GM18526 (cell line): ENCODE data around the gene M1AP.

Source experiments
- POLR2A ChIP-seq: IDR thresholded peaks from 3 replicates; pipeline ENCODE4 v1.6.1; 2011; ENCODE audit not compliant: insufficient read length; ENCODE audit errors: extremely low read depth

The M1AP gene

DNA sequence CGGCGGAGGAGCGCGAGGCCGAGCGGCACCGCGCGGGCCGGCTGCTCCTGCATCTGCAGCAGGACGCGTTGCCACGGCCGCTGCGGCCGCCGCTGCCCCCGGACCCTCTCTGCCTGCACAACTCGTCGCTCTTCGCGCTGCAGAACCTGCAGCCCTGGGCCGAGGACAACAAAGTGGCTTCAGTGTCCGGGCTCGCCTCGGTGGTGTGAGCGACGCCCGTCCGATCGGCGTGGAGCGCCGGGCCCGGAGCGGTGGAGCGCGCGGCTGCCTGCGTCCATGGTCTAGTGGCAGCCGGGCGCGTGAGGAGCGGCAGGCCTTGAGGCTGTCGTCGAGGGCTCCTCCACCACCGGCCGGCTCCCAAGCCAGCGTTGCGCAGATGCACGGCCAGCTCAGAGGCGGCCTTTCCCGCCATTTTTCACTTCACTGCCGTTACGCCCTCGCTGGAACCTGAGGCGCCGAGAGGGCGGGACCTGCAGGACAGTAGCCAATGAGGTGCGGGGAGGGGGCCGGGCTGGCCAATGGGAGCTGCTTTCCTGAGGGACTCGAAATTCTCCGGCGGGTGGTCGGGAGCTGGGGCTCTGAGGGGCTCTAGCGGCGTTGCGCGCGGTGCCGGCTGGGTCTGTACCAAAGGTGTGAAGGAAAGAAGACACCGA lies 132.0 kb downstream of the M1AP start:
- no peak for TF ChIP-seq POLR2A

DNA sequence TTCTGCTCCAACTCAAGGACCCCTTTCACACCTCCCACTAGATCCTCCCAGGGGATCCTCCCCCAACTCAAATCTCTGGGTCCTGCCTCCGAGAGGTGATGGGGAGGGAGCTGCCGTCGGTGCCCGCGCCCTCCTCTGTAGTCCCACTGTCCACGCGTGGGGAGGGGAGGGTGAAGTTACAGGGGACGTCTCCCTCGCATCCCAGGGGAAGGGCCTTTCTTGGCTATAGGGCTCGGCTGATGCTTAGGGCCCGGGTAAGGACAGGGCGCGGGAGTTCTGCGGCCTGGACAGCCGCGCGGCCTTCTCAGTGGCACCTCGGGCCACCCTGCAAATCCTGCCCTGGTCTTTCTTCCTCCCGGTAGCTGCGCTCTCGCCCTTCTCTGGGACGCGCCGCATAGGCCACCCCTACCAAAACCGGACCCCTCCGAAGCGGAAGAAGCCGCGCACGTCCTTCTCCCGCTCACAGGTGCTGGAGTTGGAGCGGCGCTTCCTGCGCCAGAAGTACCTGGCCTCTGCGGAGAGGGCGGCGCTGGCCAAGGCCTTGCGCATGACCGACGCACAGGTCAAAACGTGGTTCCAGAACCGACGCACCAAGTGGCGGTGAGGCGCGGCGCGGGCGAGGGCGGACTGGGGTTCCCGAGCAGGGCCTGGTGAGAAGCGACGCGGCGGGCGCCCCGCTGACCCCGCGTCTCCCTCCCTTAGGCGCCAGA lies 132.7 kb downstream of the M1AP start:
- TF ChIP-seq POLR2A, result no peak

DNA sequence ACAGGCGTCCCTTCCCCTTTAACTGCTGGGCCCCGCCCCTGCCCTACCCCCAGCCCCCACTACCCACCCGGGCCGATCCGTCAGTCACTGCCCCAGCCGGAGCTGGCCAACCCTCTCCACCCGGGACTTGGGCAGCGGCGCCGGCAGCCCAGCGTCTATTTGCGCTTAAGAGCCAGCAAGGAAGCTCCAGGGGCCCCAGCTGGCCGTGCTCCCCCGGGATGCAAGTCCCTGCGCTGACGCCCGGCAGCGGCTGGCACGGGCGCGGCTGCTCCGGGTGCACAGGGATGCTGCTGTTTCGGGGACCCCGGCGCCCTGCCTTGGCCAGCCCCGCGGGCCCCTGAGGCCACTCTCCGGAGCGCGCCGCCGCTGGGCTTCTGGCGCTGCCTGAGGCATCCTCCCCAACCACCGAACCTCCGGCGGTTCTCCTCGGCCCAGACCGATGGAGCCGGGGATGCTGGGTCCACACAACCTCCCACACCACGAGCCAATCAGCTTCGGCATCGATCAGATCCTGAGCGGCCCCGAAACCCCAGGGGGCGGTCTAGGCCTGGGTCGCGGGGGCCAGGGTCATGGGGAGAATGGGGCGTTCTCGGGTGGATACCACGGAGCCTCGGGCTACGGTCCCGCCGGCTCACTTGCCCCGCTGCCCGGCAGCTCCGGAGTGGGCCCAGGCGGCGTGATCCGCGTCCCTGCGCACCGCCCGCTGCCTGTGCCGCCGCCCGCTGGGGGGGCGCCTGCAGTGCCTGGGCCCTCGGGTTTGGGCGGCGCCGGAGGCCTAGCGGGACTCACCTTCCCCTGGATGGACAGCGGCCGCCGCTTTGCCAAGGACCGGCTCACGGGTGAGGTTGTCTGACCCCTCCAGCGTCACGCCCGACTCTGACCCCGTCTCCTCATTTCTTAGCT lies 133.5 kb downstream of the M1AP start, which contains the start of gene TLX2:
Gene TLX2, plus strand, starts transcription at position 83 of the 903 bp plus-strand sequence. Its CDS starts 357 bp downstream, at position 440.
- no peak for TF ChIP-seq POLR2A

DNA sequence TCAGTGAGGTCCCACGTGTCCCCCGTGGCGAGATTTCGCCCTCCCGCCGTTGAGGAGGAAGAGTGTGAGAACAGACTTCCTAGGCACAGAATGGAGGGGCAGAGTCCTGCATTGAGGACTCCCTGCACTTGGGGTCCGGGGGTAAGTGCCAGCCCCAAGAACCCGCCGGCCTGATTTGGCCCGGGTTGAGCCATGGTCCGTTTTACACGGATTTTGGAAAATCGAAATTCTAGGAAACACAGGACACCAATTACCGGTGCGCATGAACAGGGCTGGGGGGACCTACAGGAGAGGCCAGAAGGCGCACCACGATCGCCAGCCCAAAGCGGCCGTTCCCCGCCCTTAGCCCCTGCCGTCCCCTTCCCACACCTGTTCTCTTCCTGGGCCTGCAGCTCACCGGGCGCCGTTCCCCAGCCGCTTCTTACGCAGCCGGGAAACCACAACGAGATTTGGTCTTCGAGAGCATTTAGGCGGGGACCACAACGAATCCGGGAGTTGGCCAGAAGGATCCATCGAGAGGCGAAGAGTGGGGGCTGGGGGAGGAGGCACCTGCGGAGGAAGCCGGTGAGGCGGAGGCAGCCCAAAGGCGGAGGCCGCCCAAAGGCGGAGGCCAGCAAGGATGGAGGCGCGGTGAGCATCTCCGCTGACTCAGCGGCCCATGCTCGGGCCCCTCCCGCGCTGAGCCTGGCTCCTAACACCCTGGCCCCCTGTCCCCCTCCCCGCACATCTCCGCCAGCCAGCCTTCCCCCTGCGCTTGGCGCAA lies 134.3 kb downstream of the M1AP start:
- TF ChIP-seq POLR2A, result no peak

DNA sequence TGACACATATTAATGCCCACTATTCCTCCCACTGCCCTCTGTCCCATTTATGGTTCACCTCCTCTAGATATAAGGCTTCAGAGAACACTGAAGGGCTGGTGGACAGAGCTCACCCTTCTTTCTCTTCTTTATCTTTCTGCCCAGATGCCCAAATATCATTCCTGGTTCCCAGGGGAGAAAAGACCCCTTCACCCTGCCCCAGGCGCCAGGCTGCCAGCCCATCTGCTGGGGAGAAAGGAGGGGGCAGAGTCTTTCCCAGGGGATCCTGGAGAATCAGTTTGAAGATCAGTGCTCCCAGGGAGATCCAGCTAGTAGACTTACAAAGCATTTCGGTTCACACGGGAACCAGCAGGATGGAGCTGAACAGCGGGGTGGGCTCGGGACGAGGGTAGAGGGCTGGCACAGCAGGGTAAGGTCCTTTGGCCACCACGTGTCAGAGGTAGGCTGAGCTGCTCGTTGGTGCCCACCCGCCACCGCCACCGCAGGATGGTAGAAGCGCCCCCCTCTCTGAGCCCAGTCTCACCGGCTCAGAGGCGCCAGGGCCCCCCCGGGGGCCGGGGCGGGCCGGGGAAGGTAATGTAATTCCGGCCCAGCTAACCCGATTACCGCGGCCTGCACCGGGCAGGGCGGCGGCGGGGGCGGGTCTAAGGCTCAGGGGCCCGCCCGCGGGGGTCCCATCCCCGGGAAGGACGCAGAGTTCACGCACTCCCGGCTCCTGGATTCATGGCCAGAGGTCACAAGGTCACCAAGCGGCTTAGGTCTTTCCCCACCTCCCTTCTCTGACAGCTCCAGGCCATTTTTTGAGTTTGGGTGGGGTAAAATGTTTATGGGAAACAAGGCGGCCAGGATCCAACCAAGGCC lies 135.2 kb downstream of the M1AP start:
- no peak for TF ChIP-seq POLR2A

DNA sequence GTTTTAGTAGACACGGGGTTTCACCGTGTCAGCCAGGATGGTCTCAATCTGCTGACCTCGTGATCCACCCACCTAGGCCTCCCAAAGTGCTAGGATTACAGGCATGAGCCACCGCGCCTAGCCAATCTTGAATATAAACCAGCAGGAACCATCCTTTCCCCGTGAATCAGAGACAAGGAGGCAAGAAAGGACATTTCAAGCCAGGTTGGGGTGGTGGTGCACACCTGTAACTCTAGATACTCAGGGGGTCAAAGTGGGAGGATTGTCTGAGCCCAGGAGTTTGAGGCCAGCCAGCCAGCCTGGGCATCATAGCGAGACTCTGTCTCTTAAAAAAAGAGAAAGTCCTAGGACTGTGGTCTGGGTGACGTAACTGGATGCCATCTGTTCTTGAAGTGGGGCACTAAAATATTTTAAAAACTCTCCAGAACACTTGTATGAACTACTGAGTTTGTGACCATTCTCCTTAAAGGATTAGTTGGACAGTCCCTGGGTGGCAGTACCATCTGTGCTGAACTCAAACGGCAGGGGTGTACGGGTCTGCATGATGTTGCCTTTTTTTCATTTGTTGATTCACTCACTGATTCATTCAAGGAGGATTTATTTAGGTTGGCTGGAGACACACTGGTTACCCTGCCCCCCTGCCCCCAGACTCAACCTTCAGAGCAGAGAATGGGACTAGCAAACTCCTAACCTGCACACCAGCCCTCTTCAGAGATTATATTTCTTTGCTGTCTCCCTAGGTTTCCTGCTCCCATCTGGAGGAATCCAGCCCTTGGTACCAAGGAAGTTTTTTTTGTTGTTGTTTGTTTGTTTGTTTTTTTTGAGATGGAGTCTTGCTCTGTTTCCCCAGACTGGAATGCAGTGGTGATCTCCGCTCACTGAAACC lies 136.8 kb downstream of the M1AP start:
- TF ChIP-seq POLR2A, result no peak

DNA sequence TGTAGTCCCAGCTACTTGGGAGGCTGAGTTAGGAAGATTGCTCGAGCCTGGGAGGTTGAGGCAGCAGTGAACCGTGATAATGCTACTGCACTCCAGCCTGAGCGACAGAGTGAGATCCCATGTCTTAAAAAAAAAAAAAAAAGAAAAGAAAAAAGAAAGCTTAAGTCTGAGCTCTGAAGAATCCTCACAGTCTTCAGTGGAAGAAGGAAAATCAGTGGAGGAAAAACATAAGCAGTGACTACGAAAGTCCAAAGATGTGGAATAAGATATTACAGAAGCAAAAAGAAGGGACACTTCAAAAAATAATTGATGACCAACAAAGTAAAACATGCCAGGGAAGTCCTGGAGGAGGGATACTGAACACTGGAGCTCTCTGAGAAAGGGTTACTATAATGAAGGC lies 137.9 kb downstream of the M1AP start:
- no peak for TF ChIP-seq POLR2A

DNA sequence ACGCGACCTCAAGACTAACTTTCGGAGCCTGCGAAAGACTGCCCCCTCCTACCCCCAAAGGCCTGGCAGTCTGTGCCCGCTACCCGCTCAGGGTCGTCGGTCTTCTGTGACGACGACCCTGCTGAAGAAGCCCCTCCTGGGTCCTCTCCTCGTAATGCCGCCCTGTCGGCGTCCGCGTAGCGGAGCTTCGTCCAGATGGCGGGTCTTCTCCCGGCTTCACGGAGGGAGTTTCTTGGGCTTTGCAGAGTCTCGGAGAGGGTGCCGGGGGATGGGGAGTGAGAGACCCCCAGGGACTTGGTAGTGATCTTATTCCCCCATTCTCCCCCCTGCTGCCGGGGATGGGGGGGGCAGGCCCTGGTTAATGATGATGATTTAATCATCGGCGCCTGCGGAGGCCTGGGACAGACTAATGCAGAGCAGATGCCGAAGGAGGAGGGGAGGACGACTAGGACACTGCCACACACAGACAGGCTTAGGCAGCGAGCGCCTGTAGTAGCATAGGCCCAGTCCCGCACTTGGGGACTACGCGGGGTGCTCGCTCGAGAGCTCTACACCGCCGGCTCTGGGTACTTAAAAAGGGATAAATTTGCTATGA lies 140.1 kb downstream of the M1AP start:
- TF ChIP-seq POLR2A, result no peak
